Transverse colon (tissue), 4 donors: ENCODE data around the gene NEMP2. TPM values are rescaled to one million over a fixed set of nuclear protein-coding genes. Genes with fewer than 3 reads are reported as not detected.

Experiments
- DNase-seq: peaks from one replicate; pipeline ENCODE4 v3.0.0-alpha.2; 2019
- H3K27ac ChIP-seq, 4 donors: fragments of 200-600 bp; sonication (generic); 2 replicates each; pipeline ENCODE4 v1.5.1; 2016 to 2018; ENCODE audit warnings: inconsistent platforms in 4 of 4
- H3K27me3 ChIP-seq: fragments of 200-600 bp; sonication (generic); 2 replicates; pipeline ENCODE4 v1.5.1; 2017; ENCODE audit warnings: inconsistent platforms
- H3K36me3 ChIP-seq, 4 donors: fragments of 200-600 bp; sonication (generic); 2 replicates each; pipeline ENCODE4 v1.5.1; 2017 to 2019; ENCODE audit warnings: inconsistent platforms in 4 of 4
- H3K4me1 ChIP-seq, 4 donors: fragments of 200-600 bp; sonication (generic); 2 replicates each; pipeline ENCODE4 v1.5.1; 2017 to 2020; ENCODE audit warnings: inconsistent platforms in 4 of 4
- H3K4me3 ChIP-seq, 4 donors: fragments of 200-600 bp; sonication (generic); 1 replicate in 1 of 4; 2 replicates in 3 of 4; pipeline versions ENCODE4 v1.5.1 to v1.6.1; 2017 to 2019; ENCODE audit warnings: inconsistent platforms in 4 of 4
- H3K9me3 ChIP-seq, 2 donors: fragments of 200-600 bp; sonication (generic); 2 replicates each; pipeline ENCODE4 v1.5.1; 2017 to 2019; ENCODE audit warnings: inconsistent platforms in 2 of 2
- CTCF ChIP-seq, 5 experiments: fragments of 200-600 bp in 3 of 5; fragments of 450-650 bp in 2 of 5; sonication (generic) in 3 of 5; IDR thresholded peaks; 1 replicate in 2 of 5; 2 replicates in 3 of 5; pipeline ENCODE4 v1.5.1; 2016 to 2017; ENCODE audit warnings: antibody characterized with exemption in 5 of 5, inconsistent platforms in 3 of 5, mild to moderate bottlenecking in 2 of 5, moderate library complexity in 1 of 5
- EP300 ChIP-seq: sonication (generic); formaldehyde crosslinking; IDR thresholded peaks from one replicate; pipeline ENCODE4 v1.6.1; 2017; ENCODE audit warnings: antibody characterized with exemption, low read depth
- POLR2A ChIP-seq: fragments of 450-650 bp; IDR thresholded peaks from one replicate; pipeline ENCODE4 v1.6.1; 2016; ENCODE audit warnings: antibody characterized with exemption, mild to moderate bottlenecking, moderate library complexity
- POLR2AphosphoS5 ChIP-seq, 3 donors: sonication (generic); formaldehyde crosslinking; IDR thresholded peaks; one replicate each; pipeline ENCODE4 v1.6.1; 2016; ENCODE audit warnings: antibody characterized with exemption in 3 of 3
- WGBS, 2 donors: methylation state at CpG; one replicate each; pipeline ENCODE4 v1.1.5; 2018; ENCODE audit warnings: low coverage in 1 of 2; 5-methylcytosine and 5-hydroxymethylcytosine counted together
- in situ Hi-C, 4 donors: fragments of 200-750 bp; cut with MboI; loops; one replicate each; pipeline versions ENCODE4 v1.15.0 to v1.15.1; 2017; ENCODE audit warnings: low sequenced_read_pairs in 3 of 4, low pct_ligation_motif_present in 1 of 4, low pct_unique_long_range_greater_than_20kb in 1 of 4
- intact Hi-C: fragments of 100-400 bp; cut with DNase I; formaldehyde crosslinking; loops from one replicate; pipeline ENCODE4 v1.15.1; 2023; ENCODE audit warnings: low total_unique reads
- small RNA-seq, 4 donors: library from RNA; depleted of rRNA; stranded (forward); fragments of <200 nt; gene quantifications; one replicate each; pipeline ENCODE3, GENCODE V24; 2016
- total RNA-seq, 4 donors: library from RNA; depleted of rRNA; stranded (reverse); fragments of >200 nt; gene quantifications; one replicate each; pipeline ENCODE4 v1.1.0, GENCODE V29; 2016

The NEMP2 gene
- total RNA-seq, 4 donors from 2014 or later = 0.20 to 2.4 (median 1.6) TPM; not detected in 1

- in situ Hi-C loops = no loop called here
- H3K27me3 ChIP-seq = no peaks in the 10 kb centered on the region
- WGBS, 2 donors = 100% methylated on average over 1 to 2 of the region's 2 CpGs
- no peak for DNase-seq
- no peaks in the 10 kb centered on the region for H3K36me3 ChIP-seq
- peaks cover 0 to 5% (median 0%) of the 10 kb centered on the region in 4 donors for H3K4me1 ChIP-seq
- TF ChIP-seq POLR2AphosphoS5 (IDR thresholded peaks at IDR 0.05) = no peak
- no peak for TF ChIP-seq EP300
- no peak for TF ChIP-seq POLR2A
- TF ChIP-seq CTCF (IDR thresholded peaks at IDR 0.05) = no peak
- intact Hi-C loops = no loop called here
- no peak overlapping the region for H3K4me3 ChIP-seq
- H3K9me3 ChIP-seq = no peaks in the 10 kb centered on the region
- no peak overlapping the region for H3K27ac ChIP-seq
These were observed 77.3 kb downstream of the NEMP2 start for GRCh38 chr2:190457256-190457655.

- in situ Hi-C loops = no loop called here
- Histone ChIP-seq H3K27ac (no peak overlapping the region), H3K4me3 (no peak overlapping the region), H3K27me3 (no peaks in the 10 kb centered on the region), H3K36me3 (no peaks in the 10 kb centered on the region), H3K9me3 (no peaks in the 10 kb centered on the region), H3K4me1 (peaks cover 0 to 5% (median 0%) of the 10 kb centered on the region in 4 donors)
- no peak for DNase-seq
- TF ChIP-seq POLR2A = no peak
- TF ChIP-seq POLR2AphosphoS5 (IDR thresholded peaks at IDR 0.05) = no peak
- TF ChIP-seq CTCF (IDR thresholded peaks at IDR 0.05) = no peak
- no peak for TF ChIP-seq EP300
- WGBS, 2 donors = 65% methylated on average over 7 of the region's 7 CpGs; no CpG with 5 or more reads in 1 of the 2 donors
- intact Hi-C loops = no loop called here
These were observed 77.7 kb downstream of the NEMP2 start for GRCh38 chr2:190456833-190457232.

- Histone ChIP-seq H3K9me3 (no peaks in the 10 kb centered on the region), H3K4me1 (peaks cover 0 to 5% (median 0%) of the 10 kb centered on the region in 4 donors), H3K27me3 (no peaks in the 10 kb centered on the region), H3K4me3 (no peak overlapping the region), H3K27ac (no peak overlapping the region), H3K36me3 (no peaks in the 10 kb centered on the region)
- intact Hi-C loops (no loop called here), in situ Hi-C loops (no loop called here)
- TF ChIP-seq POLR2A = no peak
- TF ChIP-seq POLR2AphosphoS5 (IDR thresholded peaks at IDR 0.05) = no peak
- no peak for TF ChIP-seq EP300
- TF ChIP-seq CTCF (IDR thresholded peaks at IDR 0.05) = no peak
- no peak for DNase-seq
- 83 to 87% methylated on average over 6 to 7 of the region's 7 CpGs for WGBS, 2 donors
These were observed 79.0 kb downstream of the NEMP2 start for GRCh38 chr2:190455358-190456095.

DNA sequence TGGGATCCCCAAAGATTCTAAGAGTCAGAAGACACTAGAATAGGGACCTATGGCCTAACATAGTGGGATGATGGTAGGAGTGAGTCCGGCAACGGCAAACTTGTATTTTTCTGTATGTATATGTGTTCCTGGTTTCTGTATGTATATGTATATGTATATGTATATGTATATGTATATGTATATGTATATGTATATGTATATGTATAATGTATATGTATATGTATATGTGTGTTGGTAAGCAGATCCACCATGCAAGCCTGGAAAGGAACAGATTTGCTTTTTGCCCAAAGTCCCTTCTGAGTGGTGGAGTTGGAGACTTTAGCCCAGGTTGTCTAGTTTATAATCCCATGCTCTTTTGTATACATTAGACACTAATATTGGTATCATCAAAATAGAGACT lies 79.7 kb downstream of the NEMP2 start:
- H3K27ac ChIP-seq = no peak overlapping the region
- H3K9me3 ChIP-seq = no peaks in the 10 kb centered on the region
- in situ Hi-C loops (no loop called here), intact Hi-C loops (no loop called here)
- H3K4me1 ChIP-seq = peaks cover 0 to 5% (median 0%) of the 10 kb centered on the region in 4 donors
- no peaks in the 10 kb centered on the region for H3K36me3 ChIP-seq
- H3K27me3 ChIP-seq = no peaks in the 10 kb centered on the region
- 95 to 98% methylated on average over 2 of the region's 2 CpGs for WGBS, 2 donors
- no peak for TF ChIP-seq EP300
- TF ChIP-seq POLR2AphosphoS5 (IDR thresholded peaks at IDR 0.05) = no peak
- no peak for TF ChIP-seq POLR2A
- TF ChIP-seq CTCF (IDR thresholded peaks at IDR 0.05) = no peak
- no peak overlapping the region for H3K4me3 ChIP-seq
- DNase-seq = no peak

Small RNA genes within 50 kb of the gene (small RNA-seq; reads per million reads assigned to genes)
- 0 reads per million in 4 donors for gene RN7SKP179

Other genes starting within 250 kb of the NEMP2 start
- gene HIBCH, start 214.9 kb downstream of the NEMP2 start, total RNA-seq = 10 to 100 TPM in 2 of 4 donors, 1 to 10 TPM in 2; 6.0 to 33.0 (median 19.8) TPM
- gene INPP1, start 191.1 kb downstream of the NEMP2 start, total RNA-seq = 10 to 100 TPM in 3 of 4 donors, under 1 TPM in 1; 0.60 to 22.1 (median 21.2) TPM
- 10 to 100 TPM; 76.3 to 99.1 (median 83.0) TPM for gene MFSD6, start 126.4 kb downstream of the NEMP2 start, total RNA-seq
- gene NAB1, start 114.4 kb upstream of the NEMP2 start, total RNA-seq = 10 to 100 TPM; 34.3 to 63.9 (median 38.4) TPM